Endometrial microvascular endothelial cells (primary cell): ENCODE results near the gene AK3. TPM values are rescaled to one million over a fixed set of nuclear protein-coding genes. Genes with fewer than 3 reads are reported as not detected.
"Not testable (repeated sequence)": the region's sequence is repeated elsewhere in the genome, so short reads cannot be mapped to it uniquely, and the experiment has no call there.

Experiments
- in situ Hi-C: cut with HindIII; loops from 2 replicates; pipeline ENCODE4 v1.10.0; 2017; ENCODE audit warnings: low sequenced_read_pairs, low pct_unique_long_range_greater_than_20kb; ENCODE audit errors: inconsistent ontology term
- total RNA-seq: library from RNA; depleted of rRNA; stranded (reverse); fragments of >200 nt; gene quantifications from one replicate; pipeline ENCODE4 v1.2.3, GENCODE V29; 2015; ENCODE audit errors: inconsistent ontology term

AK3 gene
- 39.6 TPM for total RNA-seq

DNA sequence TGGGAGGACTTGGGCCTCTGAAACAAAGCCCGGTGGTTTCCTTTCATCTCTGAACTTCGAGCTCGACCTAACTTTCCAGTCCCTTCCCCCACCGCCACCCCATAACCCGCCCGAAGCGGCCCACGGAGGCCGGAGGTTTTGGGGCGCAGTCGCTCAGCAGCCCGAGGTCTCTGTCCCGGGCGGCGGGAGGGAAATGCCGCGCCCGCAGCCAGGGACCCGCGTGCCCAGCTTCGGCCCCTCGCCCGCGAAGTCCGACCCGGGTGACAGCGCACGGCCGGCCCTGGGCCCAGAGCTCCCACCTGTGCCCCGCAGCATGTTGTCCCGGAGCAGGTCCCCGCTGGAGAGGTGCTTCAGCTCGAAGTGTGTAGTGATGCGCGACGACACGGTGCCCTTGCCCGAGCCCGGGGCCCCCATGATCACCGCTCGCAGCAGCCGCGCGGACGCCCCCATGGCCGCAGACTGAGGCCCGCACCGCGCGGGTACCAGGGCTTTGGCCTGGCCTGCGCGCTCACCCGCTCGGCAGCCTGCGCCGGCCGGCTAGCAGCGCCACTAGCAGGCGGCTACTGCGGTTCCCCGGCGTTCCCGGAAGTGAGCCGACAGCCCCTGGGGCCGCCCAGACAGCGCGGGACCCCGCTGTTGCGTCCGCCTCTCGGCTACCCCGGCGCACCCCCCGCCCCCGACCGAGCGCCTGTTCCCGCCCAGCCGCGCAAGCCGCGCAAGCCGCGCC lies at the start of gene AK3:
TSS of gene AK3 (minus strand) at position 565 of the 727 bp plus-strand sequence. CDS start at position 450, 115 bp downstream.
- in situ Hi-C loops, result no loop called here

DNA sequence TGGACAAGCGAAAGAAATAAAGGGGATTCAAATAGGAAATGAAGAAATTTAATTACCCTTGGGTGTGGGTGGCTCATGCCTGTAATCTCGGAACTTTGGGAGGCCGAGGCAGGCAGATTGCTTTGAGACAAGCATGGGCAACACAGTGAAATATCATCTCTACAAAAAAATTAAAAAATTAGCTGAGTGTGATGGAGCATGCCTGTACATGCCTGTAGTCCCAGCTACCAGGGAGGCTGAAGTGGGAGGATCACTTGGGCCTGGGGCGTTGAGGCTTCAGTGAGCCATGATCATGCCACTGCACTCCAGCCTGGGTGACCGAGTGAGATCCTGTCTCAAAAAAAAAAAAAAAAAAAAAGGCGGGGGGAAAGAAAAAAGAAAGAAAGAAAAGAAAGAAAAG lies 47.7 kb upstream of the AK3 start:
- in situ Hi-C loops, result no loop called here

DNA sequence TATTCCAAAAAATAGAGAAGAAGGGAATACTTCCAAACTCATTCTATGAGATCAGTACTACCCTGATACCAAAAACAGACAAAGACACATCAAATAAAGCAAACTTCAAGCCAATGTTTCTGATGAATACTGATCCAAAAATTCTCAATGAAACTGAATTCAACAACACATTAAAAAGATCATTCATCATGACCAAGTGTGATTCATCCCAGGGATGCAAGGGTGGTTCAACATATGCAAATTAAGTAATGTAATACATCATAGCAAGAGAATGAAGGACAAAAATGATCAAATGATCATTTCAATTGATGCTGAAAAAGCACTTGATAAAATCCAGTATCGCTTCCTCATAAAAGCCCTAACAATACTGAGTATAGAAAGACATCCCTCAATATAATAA lies 46.9 kb upstream of the AK3 start:
- in situ Hi-C loops, result no loop called here

DNA sequence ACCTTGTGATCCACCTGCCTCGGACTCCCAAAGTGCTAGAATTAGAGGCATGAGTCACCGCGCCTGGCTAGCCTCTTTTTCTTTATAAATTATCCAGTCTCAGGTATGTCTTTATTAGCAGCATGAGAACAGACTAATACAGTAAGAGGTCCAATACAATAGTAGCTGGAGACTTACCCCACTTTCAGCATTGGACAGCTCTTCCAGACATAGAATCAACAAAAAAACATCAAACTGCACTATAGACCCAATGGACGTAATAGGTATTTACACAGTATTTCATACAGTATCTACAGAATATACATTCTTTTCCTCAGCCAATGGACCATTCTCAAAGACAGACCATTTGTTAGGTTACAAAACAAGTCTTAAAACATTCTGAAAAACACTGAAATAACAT lies 45.6 kb upstream of the AK3 start:
- in situ Hi-C loops, result no loop called here

DNA sequence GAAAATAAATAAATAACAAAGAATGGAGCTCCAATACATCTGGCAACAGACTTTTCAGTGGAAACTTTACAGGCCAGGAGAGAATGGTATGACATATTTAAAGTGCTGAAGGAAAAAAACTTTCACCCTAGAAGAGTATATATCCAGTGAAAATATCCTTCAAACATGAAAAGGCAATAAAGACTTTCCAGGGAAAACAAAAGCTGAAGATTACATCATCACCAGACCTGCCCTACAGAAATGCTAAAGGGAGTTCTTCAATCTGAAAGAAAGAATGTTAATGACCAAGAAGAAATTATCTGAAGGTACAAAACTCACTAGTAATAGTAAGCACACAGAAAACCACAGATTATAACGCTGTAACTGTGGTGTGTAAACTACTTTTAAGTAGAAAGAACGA lies 43.4 kb upstream of the AK3 start:
- in situ Hi-C loops, result no loop called here

DNA sequence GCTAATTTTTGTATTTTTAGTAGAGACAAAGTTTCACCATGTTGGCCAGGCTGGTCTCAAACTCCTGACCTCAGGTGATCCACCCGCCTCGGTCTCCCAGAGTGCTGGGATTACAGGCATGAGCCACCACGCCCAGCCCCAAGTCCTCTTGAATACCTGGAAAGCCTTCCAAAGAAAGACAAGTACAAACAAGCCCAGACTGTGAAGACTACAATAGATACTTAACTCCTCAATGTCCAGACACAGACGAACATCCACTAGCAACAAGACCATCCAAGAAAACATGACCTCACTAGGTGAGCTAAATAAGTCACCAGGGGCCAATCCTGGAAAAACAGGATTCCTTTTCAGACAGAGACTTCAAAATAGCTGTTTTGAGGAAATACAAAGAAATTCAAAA lies 42.2 kb upstream of the AK3 start:
- in situ Hi-C loops, result not testable (repeated sequence)

DNA sequence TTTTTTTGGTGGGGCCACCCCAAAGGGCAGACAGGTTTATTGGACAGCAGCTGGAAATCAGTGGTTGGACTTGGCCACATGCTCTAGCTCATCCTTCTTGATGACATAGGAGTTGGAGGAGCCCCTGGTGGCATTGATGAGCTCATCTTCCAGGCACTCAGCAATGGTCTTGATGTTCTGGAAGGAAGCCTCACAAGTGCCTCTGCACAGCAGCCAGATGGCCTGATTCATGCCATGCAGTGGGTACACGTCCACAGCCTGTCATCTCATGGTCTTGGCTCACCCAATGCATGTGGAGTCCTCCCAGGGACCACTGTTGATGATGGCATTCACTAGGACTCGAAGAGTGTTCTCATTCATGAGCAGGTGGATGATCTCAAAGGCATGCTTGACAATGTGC lies 40.4 kb upstream of the AK3 start:
- in situ Hi-C loops, result no loop called here

DNA sequence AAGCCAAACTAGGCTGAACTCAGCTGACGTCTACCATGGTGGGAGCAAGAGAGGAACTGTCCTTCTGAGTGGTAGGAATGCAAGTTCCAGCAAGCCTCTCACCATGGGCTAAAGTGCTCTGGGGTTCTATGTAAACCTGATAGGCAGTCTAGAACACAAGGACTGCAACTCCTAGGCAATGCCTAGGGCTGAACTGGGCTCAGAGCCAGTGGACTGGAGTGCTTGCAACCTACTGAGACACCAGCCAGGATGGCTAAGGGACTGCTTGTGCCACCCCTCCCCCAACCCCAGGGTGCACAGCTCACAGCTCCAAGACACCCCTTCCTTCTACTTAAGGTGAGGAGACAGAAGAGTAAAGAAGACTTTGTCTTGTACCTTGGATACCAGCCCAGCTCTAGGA lies 39.6 kb upstream of the AK3 start:
- in situ Hi-C loops, result no loop called here

DNA sequence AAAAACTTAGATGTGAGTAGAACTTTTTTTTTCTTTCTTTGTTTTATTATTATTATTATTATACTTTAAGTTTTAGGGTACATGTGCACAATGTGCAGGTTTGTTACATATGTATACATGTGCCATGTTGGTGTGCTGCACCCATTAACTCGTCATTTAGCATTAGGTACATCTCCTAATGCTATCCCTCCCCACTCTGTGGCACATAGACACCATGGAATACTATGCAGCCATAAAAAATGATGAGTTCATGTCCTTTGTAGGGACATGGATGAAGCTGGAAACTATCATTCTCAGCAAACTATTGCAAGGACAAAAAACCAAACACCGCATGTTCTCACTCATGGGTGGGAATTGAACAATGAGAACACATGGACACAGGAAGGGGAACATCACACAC lies 34.0 kb upstream of the AK3 start:
- in situ Hi-C loops, result not testable (repeated sequence)

DNA sequence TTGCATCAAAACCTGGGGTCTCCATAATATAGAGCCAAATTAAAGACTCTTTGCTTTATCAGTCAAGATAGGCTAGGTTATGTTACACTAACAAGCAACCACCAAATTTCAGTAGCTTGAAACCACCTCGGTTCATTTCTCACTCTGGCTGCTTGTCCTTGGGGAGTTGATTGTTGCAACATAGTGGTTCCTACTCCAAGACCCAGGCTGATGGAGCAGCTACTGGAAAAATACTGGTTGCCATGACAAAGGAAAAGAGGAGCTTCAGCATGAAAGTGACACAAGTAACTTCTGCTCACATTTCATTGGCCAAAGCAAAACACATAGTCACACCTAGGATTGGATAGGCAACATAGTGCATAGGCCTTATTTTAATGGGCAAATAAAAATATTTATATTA lies 33.2 kb upstream of the AK3 start:
- in situ Hi-C loops, result no loop called here

DNA sequence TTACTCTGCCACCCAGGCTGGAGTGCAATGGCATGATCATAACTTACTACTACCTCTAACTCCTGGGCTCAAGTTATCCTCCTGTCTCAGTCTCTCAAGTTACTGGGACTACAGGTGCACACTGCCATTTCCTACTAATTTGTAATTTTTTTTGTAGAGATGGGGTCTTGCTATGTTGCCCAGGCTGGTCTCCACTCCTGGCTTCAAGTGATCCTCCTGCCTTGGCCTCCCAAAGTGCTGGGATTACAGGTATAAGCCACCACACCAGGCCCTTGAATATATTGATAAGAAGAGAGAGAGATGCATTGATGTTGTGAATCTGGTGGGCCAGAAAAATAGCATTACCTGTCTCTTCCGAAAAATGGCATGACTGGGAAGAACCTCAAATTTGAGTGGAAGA lies 30.8 kb upstream of the AK3 start:
- in situ Hi-C loops, result no loop called here

DNA sequence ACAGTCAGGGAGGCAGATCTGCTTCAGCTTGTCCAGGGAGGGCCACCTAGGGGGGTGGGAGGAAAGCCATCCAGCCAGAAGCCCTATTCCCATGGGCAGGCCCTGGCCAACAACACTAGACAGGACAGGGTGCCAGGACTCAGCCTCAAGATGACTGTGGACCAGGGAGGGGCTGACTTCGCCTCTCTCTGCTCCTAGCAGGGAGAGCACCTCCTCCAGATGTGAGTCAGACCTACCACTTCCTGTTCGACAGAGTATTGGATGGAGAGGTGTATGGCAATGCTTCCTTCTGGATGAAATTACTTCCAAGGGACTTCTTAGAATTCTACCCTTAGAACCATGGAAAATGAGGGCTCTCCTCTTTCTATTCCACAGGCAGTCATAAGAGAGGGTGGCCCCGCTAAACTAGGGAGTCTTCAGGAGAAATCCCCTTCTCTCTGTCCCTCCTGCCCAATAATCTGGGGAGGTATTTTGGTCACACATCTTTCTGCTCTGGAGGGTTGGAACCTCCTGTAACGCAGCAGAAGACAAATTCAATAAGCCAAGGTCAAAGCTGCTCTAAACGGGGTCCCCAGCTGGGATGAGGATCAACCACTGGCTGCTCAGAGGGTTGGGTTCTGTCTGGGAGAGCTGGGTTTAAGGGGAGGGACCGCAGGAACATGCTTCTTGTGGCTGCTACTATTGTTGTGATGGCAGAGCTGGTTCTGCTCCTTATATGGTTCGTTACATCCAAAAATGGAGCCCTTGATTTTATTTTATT lies 28.5 kb upstream of the AK3 start:
- in situ Hi-C loops, result no loop called here

DNA sequence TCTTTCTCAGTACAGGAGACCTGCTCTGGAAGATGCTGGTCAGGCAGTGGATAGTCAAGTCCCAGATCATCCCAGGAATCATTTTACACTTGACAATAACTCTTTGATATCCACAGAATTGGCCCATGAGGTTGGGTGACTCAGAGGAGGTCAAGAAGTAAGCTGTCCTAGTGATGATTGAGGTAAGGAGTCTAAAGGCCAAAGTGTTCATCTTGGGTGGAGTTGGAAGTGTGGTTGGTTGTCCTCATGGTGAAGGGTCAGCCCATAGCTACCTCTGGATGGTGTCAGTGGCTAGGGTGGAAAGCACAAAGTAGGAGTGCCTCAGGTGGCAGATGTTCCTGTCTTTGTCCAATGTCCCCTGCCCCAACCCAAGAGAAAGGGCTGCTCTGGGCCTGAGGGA lies 27.7 kb upstream of the AK3 start:
- in situ Hi-C loops, result no loop called here

DNA sequence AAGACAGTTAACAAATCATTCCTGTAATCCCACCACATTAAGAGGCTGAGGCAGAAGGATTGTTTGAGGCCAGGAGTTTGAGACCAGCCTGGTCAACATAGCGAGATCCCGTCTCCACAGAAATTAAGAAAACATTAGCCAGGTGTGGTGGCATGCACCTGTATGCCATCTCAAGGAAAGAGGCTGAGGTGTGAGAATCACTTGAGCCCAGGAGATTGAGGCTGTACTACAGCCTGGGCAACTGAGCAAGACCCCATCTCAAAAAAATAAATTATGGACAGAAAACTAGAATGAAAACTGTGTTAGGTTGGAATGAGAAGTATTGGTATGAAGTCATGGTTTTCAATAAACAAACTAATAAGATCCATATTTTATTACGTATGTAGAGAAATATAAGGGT lies 23.0 kb upstream of the AK3 start:
- in situ Hi-C loops, result no loop called here

DNA sequence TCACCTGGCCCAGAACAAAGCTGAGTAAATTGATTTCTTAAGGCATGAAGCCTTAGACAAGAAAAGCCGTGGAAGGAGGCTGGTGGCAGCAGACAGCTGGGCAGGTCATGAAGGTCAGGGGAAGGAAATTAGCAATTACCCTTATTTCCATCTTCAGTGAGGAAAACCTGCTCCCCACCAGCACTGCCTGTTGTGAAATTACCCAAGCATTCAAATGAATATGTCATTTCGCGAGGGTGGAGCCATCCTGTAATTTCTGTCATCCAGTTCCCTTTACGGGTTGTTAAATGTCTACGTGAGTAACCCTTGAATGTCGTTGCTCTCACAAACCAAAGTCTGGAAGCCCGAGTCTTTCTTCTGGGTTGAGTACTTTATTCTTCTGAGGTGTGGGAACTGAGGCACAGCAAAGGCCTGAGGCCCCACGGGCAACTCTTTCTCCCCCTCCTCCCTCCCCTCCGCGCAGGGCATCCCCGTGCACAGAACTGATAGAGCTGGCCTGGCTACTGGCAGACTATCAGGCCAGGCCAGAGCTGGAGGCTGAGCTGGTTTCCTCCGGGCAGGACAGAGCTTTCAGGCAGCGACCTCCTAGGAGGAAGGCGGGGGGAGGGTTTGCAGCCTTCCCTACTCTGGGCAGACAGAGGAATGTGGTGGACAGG lies 22.0 kb upstream of the AK3 start:
- in situ Hi-C loops, result no loop called here

DNA sequence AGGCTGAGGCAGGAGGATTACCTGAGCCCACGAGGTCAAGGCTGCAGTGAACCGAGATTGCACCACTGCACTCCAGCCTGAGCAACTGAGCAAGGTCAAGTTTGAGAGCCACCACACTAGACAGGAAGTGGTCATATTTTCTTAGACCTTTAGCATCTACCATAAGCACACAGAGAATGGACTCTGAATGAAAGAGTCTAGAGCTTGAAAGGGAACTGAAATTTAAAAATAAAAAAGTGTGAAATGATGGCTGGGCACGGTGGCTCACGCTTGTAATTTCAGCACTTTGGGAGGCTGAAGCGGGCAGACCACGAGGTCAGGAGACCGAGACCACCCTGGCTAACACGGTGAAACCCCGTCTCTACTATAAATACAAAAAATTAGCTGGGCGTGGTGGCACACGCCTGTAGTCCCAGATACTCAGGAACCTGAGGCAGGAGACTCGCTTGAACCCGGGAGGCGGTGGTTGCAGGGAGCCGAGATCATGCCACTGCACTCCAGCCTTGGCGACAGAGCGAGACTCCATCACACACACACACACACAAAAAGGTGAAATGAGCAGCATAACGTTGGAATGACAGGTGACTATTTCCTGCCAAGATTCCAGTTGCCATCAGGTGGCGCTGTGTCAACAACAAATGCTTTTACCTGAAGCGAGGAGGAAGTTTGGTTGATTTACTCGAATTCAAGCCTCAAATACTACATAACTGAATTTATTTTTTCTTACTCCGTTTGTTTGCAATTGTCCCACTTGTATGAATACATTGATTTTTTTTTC lies 21.3 kb upstream of the AK3 start:
- in situ Hi-C loops, result no loop called here

DNA sequence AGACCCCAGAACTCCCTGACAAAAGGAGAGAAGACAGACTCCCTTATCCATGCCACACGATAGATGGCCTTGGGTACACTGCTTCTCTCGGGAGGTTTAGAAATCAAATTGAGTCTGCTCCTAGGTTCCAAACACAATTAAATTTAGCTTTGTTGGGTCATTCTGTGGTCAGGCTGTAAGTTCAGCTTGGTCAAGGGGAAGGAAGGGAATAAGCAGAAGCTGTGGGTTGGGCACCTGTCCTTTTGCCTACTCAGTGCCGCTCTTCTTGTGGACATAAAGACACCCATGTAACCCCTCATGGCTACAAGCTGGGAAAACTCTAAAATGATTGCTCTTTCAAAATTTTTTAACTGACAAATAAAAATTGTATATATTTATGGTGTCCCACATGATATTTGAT lies 19.1 kb upstream of the AK3 start:
- in situ Hi-C loops, result no loop called here

DNA sequence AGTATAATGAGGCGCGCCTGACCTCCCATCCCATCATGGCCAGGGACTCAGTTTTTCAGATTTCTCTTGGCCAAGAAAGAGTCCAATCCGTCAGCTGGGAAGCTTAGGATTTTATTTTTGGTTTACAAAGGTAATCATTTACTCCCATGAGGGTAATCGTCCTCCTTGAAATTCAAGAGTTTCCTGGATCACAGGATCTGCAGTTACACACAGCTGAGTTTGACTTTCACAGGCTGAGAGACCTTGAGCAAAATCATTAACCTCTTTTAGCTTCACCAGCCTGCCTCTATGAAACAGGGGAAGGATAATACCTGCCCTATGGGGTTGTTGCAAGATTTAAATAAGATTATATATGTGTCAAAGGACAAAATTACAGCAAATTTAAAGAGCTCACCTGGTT lies 15.4 kb upstream of the AK3 start:
- in situ Hi-C loops, result no loop called here

DNA sequence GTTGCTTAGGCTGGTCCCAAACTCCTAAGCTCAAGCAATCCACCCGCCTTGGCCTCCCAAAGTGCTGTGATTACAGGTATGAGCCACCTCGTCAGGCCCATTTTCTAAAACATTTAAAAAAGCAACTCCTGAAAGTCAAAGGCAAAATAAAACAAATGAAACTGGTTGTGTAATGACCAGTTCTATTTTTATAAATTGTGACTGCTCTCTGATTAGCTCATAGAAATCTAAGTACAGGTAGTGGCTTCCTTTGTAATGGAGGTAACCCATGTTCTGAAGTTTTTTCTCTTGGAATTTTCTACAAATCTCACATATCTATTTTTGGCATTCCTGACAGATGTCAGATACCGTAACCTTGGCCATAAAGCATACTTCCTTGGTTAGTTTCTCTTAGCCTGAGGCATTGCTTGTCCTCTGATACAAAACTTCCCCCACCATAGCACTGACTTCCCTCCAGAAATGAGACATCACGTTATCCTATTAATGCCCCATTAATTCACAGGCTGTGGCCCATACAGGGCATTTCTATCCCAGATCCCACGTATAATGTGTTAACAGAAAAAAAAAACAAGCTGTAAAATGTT lies 14.1 kb upstream of the AK3 start:
- in situ Hi-C loops, result no loop called here
